C4-2B (cell line): ENCODE measurements around the gene TRIAP1.

Experiments
- CTCF ChIP-seq: fragments of 450-650 bp; conservative IDR thresholded peaks from 2 replicates; pipeline ENCODE4 v1.5.1; 2017; ENCODE audit warnings: mild to moderate bottlenecking
- ZFX ChIP-seq: fragments of 450-650 bp; IDR thresholded peaks from 2 replicates; pipeline ENCODE4 v1.6.1; 2017

- TF ChIP-seq CTCF: no peak
- TF ChIP-seq ZFX: no peak
These were observed 42.3 kb downstream of the TRIAP1 start for GRCh38 chr12:120403869-120404268.
